ENCODE measurements around the gene PNMA6A. TPM values are rescaled to one million over a fixed set of nuclear protein-coding genes. Genes with fewer than 3 reads are reported as not detected.
"Not testable (repeated sequence)": the region's sequence is repeated elsewhere in the genome, so short reads cannot be mapped to it uniquely, and the experiment has no call there.

The PNMA6A gene
- total and polyA plus RNA-seq, 2 experiments from 2014 or later = 10.2 to 12.4 TPM

DNA sequence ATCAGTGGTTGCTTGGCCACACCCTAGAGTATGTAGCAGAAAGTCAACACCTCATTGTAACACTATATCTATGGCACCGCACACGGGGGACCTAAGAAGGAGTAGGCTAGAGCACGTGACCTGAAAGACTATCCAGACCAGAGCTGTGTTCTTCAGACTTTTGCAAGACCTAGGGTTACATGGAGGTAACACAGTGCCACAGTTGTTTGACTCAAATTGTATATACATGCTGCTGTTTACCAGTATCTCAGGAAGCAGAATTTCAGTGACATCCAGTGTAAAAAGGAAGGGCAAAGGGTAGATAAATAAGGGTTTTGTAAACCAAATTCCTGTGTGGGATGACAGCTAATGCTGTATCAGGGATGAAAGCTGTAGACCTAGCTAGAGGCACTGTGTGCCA, 30.2 kb downstream of the PNMA6A start:
- no peaks in the 10 kb centered on the region for H3K4me1 ChIP-seq (ENCODE audit: insufficient read depth)
- H3K4me2 ChIP-seq = no peak overlapping the region
- no peak overlapping the region for H2AFZ ChIP-seq
- no peak overlapping the region for H3K4me3 ChIP-seq
- DNase-seq (ENCODE audit: low spot score) = no peak
- TF ChIP-seq, protein P1, sequence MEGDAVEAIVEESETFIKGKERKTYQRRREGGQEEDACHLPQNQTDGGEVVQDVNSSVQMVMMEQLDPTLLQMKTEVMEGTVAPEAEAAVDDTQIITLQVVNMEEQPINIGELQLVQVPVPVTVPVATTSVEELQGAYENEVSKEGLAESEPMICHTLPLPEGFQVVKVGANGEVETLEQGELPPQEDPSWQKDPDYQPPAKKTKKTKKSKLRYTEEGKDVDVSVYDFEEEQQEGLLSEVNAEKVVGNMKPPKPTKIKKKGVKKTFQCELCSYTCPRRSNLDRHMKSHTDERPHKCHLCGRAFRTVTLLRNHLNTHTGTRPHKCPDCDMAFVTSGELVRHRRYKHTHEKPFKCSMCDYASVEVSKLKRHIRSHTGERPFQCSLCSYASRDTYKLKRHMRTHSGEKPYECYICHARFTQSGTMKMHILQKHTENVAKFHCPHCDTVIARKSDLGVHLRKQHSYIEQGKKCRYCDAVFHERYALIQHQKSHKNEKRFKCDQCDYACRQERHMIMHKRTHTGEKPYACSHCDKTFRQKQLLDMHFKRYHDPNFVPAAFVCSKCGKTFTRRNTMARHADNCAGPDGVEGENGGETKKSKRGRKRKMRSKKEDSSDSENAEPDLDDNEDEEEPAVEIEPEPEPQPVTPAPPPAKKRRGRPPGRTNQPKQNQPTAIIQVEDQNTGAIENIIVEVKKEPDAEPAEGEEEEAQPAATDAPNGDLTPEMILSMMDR (IDR thresholded peaks at IDR 0.05; ENCODE audit: poor library complexity) = no peak
- TF ChIP-seq EZH2 (IDR thresholded peaks at IDR 0.05; ENCODE audit: borderline replicate concordance) (no peak), EZH2phosphoT487 (IDR thresholded peaks at IDR 0.05; ENCODE audit: low read depth, severe bottlenecking, unreplicated experiment) (no peak)
- no peak overlapping the region for H3K27ac ChIP-seq
- H3K9me2 ChIP-seq (replicated peaks; ENCODE audit: insufficient read depth) = no peaks in the 10 kb centered on the region
- H3K36me3 ChIP-seq (replicated peaks; ENCODE audit: insufficient read depth, low read depth) = no peaks in the 10 kb centered on the region
- H3K9me3 ChIP-seq (ENCODE audit: low read depth) = no peaks in the 10 kb centered on the region
- no peaks in the 10 kb centered on the region for H3K79me2 ChIP-seq
- 56% methylated on average over 3 of the region's 3 CpGs for WGBS (ENCODE audit: low lambda C conversion rate, missing lambda C conversion rate)
- no peaks in the 10 kb centered on the region for H3K27me3 ChIP-seq
- H4K20me1 ChIP-seq (ENCODE audit: insufficient read depth, poor library complexity, severe bottlenecking) = no peaks in the 10 kb centered on the region

DNA sequence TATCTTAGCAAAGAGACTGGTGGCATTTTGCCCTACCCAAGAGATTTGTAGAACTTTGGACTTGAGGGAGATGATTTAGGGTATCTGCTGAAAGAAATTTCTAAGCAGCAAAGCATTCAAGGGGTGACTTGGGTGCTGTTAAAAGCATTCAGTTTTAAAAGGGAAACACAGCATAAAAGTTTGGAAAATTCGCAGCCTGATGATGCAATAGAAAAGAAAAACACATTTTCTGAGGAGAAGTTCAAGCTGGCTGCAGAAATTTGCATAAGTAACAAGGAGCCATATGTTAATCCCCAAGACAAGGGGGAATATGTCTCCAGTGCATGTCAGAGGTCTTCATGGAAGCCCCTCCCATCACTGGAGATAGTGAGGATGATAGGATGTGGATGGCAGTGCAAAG, 32.7 kb downstream of the PNMA6A start:
- not testable (repeated sequence) for DNase-seq (ENCODE audit: low spot score); H3K36me3 ChIP-seq (replicated peaks; ENCODE audit: insufficient read depth, low read depth); H3K27me3 ChIP-seq; H3K4me3 ChIP-seq; H3K9me3 ChIP-seq (ENCODE audit: low read depth); H4K20me1 ChIP-seq (ENCODE audit: insufficient read depth, poor library complexity, severe bottlenecking); H3K9me2 ChIP-seq (replicated peaks; ENCODE audit: insufficient read depth); H3K4me1 ChIP-seq (ENCODE audit: insufficient read depth); H3K79me2 ChIP-seq; H3K4me2 ChIP-seq; H3K27ac ChIP-seq; H2AFZ ChIP-seq
- 56% methylated on average over 1 of the region's 1 CpG for WGBS (ENCODE audit: low lambda C conversion rate, missing lambda C conversion rate)

DNA sequence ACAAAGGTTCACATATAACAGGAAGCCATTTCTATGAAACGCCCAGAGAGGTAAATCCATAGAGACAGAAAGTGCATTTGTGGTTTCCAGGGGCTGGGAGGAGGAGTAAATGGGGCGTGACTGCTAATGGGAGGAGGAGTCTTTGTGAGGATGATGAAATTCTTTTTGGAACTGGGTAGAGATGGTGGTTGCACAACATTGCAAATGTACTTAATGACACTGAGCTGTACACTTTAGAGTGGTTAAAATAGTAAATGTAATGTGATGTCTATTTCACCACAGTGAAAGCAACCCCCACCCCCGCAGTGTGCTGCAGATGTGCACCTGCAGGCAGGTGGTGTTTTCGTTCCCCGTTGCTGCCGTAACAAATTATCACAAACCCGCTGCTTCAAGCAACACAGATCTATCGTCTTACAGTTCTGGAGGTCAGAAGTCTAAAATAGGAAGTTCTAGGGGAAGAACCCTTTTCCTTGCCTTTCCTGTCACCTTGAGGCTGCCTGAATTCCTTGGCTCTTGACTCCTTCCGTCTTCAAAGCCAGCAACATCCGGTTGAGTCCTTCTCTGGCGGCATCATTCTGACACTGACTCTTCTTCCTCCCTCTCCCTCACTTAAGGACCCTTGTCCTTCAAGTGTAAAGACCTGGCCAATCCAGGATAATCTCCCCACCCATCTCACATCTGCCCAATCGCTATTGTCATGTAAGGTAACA, 34.0 kb downstream of the PNMA6A start:
- WGBS (ENCODE audit: low lambda C conversion rate, missing lambda C conversion rate) = 80% methylated on average over 4 of the region's 12 CpGs
- not testable (repeated sequence) for H3K4me3 ChIP-seq

DNA sequence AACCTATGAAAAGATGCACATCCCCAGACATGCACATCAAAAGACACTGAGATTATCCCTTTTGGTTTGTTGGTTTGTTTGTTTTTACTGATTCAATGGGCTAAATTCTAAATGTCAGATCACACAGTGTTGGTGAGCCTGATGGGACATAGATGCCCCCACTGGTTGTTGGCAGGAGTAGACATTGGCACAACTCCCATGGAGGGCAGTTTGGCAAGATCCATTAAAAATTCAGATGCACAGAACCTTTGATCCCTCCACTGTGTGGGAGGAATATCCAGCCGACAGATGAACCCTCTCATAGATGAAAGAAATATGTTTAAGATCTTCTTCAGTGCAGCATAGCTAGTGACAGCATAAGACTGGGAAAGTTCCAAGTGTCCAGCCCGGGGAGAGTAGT, 38.5 kb downstream of the PNMA6A start:
- not testable (repeated sequence) for H3K4me2 ChIP-seq; H3K9me3 ChIP-seq (ENCODE audit: low read depth); DNase-seq (ENCODE audit: low spot score); H3K36me3 ChIP-seq (replicated peaks; ENCODE audit: insufficient read depth, low read depth); H3K27ac ChIP-seq; H3K79me2 ChIP-seq; H4K20me1 ChIP-seq (ENCODE audit: insufficient read depth, poor library complexity, severe bottlenecking); H2AFZ ChIP-seq; H3K27me3 ChIP-seq; H3K9me2 ChIP-seq (replicated peaks; ENCODE audit: insufficient read depth); H3K4me1 ChIP-seq (ENCODE audit: insufficient read depth); H3K4me3 ChIP-seq
- no CpG with 5 or more reads among the region's 2 CpGs for WGBS (ENCODE audit: low lambda C conversion rate, missing lambda C conversion rate)

More for the DNA sequence above, 34.0 kb downstream of the PNMA6A start:
- H3K79me2 ChIP-seq; H3K27ac ChIP-seq; H3K9me2 ChIP-seq (replicated peaks; ENCODE audit: insufficient read depth); DNase-seq (ENCODE audit: low spot score); H3K4me1 ChIP-seq (ENCODE audit: insufficient read depth); H2AFZ ChIP-seq; H3K36me3 ChIP-seq (replicated peaks; ENCODE audit: insufficient read depth, low read depth); H3K9me3 ChIP-seq (ENCODE audit: low read depth); H3K27me3 ChIP-seq; H3K4me2 ChIP-seq; H4K20me1 ChIP-seq (ENCODE audit: insufficient read depth, poor library complexity, severe bottlenecking): not testable (repeated sequence)

DNA sequence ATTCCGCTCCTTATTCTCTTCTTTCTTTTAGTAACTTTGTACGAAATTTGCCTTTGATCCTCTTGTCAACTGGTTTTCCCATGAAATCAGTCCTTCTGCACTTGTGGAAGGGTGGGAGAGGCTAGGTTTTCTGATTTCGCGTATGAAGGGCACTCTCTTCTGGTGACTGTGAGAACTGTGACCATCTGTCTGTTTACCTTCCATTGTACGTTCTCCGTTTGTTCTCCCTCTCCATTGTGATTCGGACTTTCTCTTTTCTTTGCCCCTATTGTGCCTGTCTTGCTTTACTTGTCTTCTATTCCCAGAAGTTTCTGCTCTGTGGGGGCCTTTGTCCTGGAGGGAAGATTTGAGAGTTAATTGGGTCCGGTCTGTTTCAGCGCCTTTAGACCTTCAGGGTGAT, 41.6 kb downstream of the PNMA6A start:
- H3K4me2 ChIP-seq; H3K4me3 ChIP-seq; H4K20me1 ChIP-seq (ENCODE audit: insufficient read depth, poor library complexity, severe bottlenecking); H3K27ac ChIP-seq; H3K36me3 ChIP-seq (replicated peaks; ENCODE audit: insufficient read depth, low read depth); H3K9me2 ChIP-seq (replicated peaks; ENCODE audit: insufficient read depth); H2AFZ ChIP-seq; H3K9me3 ChIP-seq (ENCODE audit: low read depth); H3K27me3 ChIP-seq; H3K4me1 ChIP-seq (ENCODE audit: insufficient read depth); DNase-seq (ENCODE audit: low spot score); H3K79me2 ChIP-seq: not testable (repeated sequence)
- no CpG with 5 or more reads among the region's 9 CpGs for WGBS (ENCODE audit: low lambda C conversion rate, missing lambda C conversion rate)

DNA sequence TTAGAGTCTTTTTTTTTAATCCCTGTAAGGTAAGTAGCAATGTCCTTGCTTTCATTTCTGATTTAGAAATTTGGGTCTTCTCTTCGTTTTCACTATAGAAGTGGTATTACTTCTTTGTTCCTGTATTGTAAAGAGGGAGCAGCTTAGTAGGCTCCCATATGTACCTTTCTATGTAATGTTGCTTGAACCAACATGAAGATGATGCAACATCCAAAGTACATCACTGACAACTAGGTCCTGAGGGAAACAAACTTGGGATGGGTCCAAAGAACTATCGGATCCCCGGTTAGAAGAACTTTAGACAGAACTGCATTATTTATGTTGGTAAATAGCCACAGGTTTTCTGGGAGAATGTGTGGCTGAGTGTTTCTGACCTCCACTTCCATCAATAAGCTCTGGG, 45.5 kb downstream of the PNMA6A start:
- not testable (repeated sequence) for H3K27ac ChIP-seq; H4K20me1 ChIP-seq (ENCODE audit: insufficient read depth, poor library complexity, severe bottlenecking); H3K4me2 ChIP-seq; H3K9me2 ChIP-seq (replicated peaks; ENCODE audit: insufficient read depth); H3K9me3 ChIP-seq (ENCODE audit: low read depth); H3K36me3 ChIP-seq (replicated peaks; ENCODE audit: insufficient read depth, low read depth); DNase-seq (ENCODE audit: low spot score); H3K79me2 ChIP-seq; H3K4me1 ChIP-seq (ENCODE audit: insufficient read depth); H3K4me3 ChIP-seq; H2AFZ ChIP-seq; H3K27me3 ChIP-seq
- no CpG with 5 or more reads among the region's 3 CpGs for WGBS (ENCODE audit: low lambda C conversion rate, missing lambda C conversion rate)

DNA sequence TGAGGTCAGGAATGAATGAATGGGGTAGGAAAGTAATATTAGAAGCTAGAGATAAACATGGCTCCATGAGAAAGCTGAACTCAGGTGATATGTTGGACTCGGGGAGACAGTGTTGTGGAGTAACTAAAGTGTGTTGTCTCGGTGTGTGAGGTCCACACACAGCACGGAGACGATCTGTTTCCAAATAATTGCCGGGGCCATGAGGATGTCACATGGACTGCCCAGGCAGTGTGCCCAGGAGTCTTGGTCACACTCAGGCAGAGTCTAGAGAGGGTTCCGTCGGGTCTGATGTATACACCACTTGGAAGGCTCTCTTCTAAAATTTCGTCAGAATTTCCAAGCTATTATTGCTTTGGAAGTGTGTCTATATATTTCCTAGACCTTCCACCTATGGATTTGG, 48.0 kb downstream of the PNMA6A start:
- H3K9me2 ChIP-seq (replicated peaks; ENCODE audit: insufficient read depth); H3K27ac ChIP-seq; DNase-seq (ENCODE audit: low spot score); H3K4me2 ChIP-seq; H3K36me3 ChIP-seq (replicated peaks; ENCODE audit: insufficient read depth, low read depth); H3K9me3 ChIP-seq (ENCODE audit: low read depth); H3K4me1 ChIP-seq (ENCODE audit: insufficient read depth); H2AFZ ChIP-seq; H3K79me2 ChIP-seq; H4K20me1 ChIP-seq (ENCODE audit: insufficient read depth, poor library complexity, severe bottlenecking); H3K27me3 ChIP-seq; H3K4me3 ChIP-seq: not testable (repeated sequence)
- no CpG with 5 or more reads among the region's 8 CpGs for WGBS (ENCODE audit: low lambda C conversion rate, missing lambda C conversion rate)

DNA sequence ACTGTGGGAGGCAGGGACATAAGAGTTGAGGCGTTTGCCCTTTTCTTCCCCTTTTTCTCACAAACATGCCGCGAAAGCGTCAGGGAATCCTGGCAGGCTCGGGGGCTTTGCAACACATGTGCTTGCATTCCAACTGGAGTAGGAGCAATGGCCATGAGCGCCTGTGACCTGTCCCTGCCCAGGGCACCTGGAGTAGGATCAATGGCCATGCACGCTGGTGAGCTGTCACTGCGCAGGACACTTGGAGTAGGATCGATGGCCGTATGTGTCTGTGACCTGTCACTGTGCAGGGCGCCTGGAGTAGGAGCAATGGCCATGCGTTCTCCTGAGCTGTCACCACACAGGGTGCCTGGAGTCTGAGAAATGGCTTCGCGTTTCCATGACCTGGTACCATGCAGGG, 51.2 kb downstream of the PNMA6A start:
- not testable (repeated sequence) for H3K9me3 ChIP-seq (ENCODE audit: low read depth); H4K20me1 ChIP-seq (ENCODE audit: insufficient read depth, poor library complexity, severe bottlenecking); H3K4me3 ChIP-seq; H2AFZ ChIP-seq; H3K79me2 ChIP-seq; H3K27me3 ChIP-seq; DNase-seq (ENCODE audit: low spot score); H3K36me3 ChIP-seq (replicated peaks; ENCODE audit: insufficient read depth, low read depth); H3K4me1 ChIP-seq (ENCODE audit: insufficient read depth); H3K9me2 ChIP-seq (replicated peaks; ENCODE audit: insufficient read depth); H3K4me2 ChIP-seq; H3K27ac ChIP-seq
- WGBS (ENCODE audit: low lambda C conversion rate, missing lambda C conversion rate) = 87% methylated on average over 7 of the region's 14 CpGs
